A549 (cell line): Measurements from ENCODE around the gene C2CD3. TPM values are rescaled to one million over a fixed set of nuclear protein-coding genes. Genes with fewer than 3 reads are reported as not detected.

Experiments
- ATAC-seq, 2 experiments: fragments of 200-7000 bp in 1 of 2; fragments of >200 bp in 1 of 2; cut with Nextera tagmentation in 1 of 2; cut with Tn5 transposase in 1 of 2; 3 replicates each; pipeline versions ENCODE4 v1.8.0 to v1.9.1; 2018 to 2020; ENCODE audit warnings: mild to moderate bottlenecking in 1 of 2, moderate library complexity in 1 of 2
- CTCF ChIA-PET: fragments of 300-600 bp; sonication (Branson Sonifier 250); formaldehyde crosslinking; extraction: SDS; loops from one replicate; lab custom pipeline; 2021; ENCODE audit warnings: antibody characterized with exemption, inconsistent platforms; lab: Yijun Ruan, JAX
- POLR2A ChIA-PET: fragments of 350-600 bp; formaldehyde crosslinking; extraction: SDS; loops from one replicate; lab custom pipeline; 2021; ENCODE audit warnings: antibody characterized with exemption, inconsistent platforms; lab: Yijun Ruan, JAX
- DNase-seq, 2 experiments: peaks; one replicate each; pipeline versions ENCODE4 v3.0.0 to v3.0.0-alpha.2; 2011 to 2016; ENCODE audit warnings: low read depth in 1 of 2, low spot score in 1 of 2
- FAIRE-seq: peaks from 2 replicates; lab custom pipeline; 2011; peaks lifted over from hg19 to GRCh38; lab: Jason Lieb, UNC
- H3K27ac ChIP-seq, 2 experiments: fragments of >200 bp; sonication (Bioruptor Twin); formaldehyde crosslinking; 3 replicates each; pipeline ENCODE4 v1.5.1; 2016 to 2017
- H3K4me1 ChIP-seq: fragments of >200 bp; sonication (Bioruptor Twin); formaldehyde crosslinking; 3 replicates; pipeline ENCODE4 v1.6.1; 2016
- H3K4me2 ChIP-seq: fragments of >200 bp; sonication (Bioruptor Twin); formaldehyde crosslinking; 3 replicates; pipeline ENCODE4 v1.6.1; 2016
- H3K4me3 ChIP-seq: fragments of >200 bp; sonication (Bioruptor Twin); formaldehyde crosslinking; 3 replicates; pipeline ENCODE4 v1.5.1; 2016
- H3K9me3 ChIP-seq: fragments of >200 bp; sonication (Bioruptor Twin); formaldehyde crosslinking; 3 replicates; pipeline ENCODE4 v1.6.1; 2016
- CBX2 ChIP-seq: fragments of 200-600 bp; sonication (generic); IDR thresholded peaks from 2 replicates; pipeline ENCODE4 v1.6.1; 2016; ENCODE audit warnings: low read depth, mild to moderate bottlenecking, borderline replicate concordance
- CEBPB ChIP-seq, 2 experiments: fragments of >200 bp in 1 of 2; sonication (Bioruptor Twin) in 1 of 2; formaldehyde crosslinking in 1 of 2; IDR thresholded peaks; 2 replicates each; pipeline ENCODE4 v1.6.1; 2012 to 2016
- ESRRA ChIP-seq: fragments of 150-350 bp; IDR thresholded peaks from 2 replicates; pipeline ENCODE4 v1.6.1; 2014; ENCODE audit warnings: mild to moderate bottlenecking, low read length, borderline replicate concordance
- HDAC2 ChIP-seq: fragments of 200-600 bp; sonication (generic); IDR thresholded peaks from 2 replicates; pipeline ENCODE4 v1.6.1; 2016
- HES2 ChIP-seq: fragments of >200 bp; sonication (Bioruptor Twin); formaldehyde crosslinking; IDR thresholded peaks from 2 replicates; pipeline ENCODE4 v1.6.1; 2016
- HEYL ChIP-seq: fragments of 250-450 bp; sonication (Bioruptor Pico); IDR thresholded peaks from 2 replicates; pipeline ENCODE4 v1.8.0; 2021; ENCODE audit warnings: mild to moderate bottlenecking, moderate library complexity
- HOXA7 ChIP-seq: fragments of 250-450 bp; sonication (Bioruptor Pico); IDR thresholded peaks from 2 replicates; pipeline ENCODE4 v1.5.0; 2020; ENCODE audit warnings: mild to moderate bottlenecking, moderate library complexity
- HOXB13 ChIP-seq: fragments of 250-450 bp; sonication (Bioruptor Pico); IDR thresholded peaks from 2 replicates; pipeline ENCODE4 v1.5.0; 2020; ENCODE audit warnings: low read depth, mild to moderate bottlenecking, moderate library complexity
- HOXB5 ChIP-seq: fragments of 250-450 bp; sonication (Bioruptor Pico); IDR thresholded peaks from 2 replicates; pipeline ENCODE4 v1.5.0; 2020; ENCODE audit warnings: mild to moderate bottlenecking, moderate library complexity
- JUN ChIP-seq, 2 experiments: fragments of >200 bp; sonication (Bioruptor Twin); formaldehyde crosslinking; IDR thresholded peaks; 2 replicates in 1 of 2; 3 replicates in 1 of 2; pipeline ENCODE4 v1.6.1; 2016 to 2017
- JUNB ChIP-seq: fragments of >200 bp; sonication (Bioruptor Twin); formaldehyde crosslinking; IDR thresholded peaks from 2 replicates; pipeline ENCODE4 v1.6.1; 2016
- KDM1A ChIP-seq: fragments of 200-600 bp; sonication (generic); IDR thresholded peaks from 2 replicates; pipeline ENCODE4 v1.6.1; 2016; ENCODE audit warnings: low read depth, mild to moderate bottlenecking
- NFE2L2 ChIP-seq: fragments of 150-350 bp; conservative IDR thresholded peaks from 2 replicates; pipeline ENCODE4 v1.6.1; 2014; ENCODE audit warnings: low read length
- PBX3 ChIP-seq: IDR thresholded peaks from 2 replicates; pipeline ENCODE4 v1.6.1; 2012
- POLR2AphosphoS2 ChIP-seq: conservative IDR thresholded peaks from 2 replicates; pipeline ENCODE4 v1.6.1; 2012; ENCODE audit warnings: low read length, improper control_type of control experiment, inconsistent platforms
- RCOR1 ChIP-seq: fragments of 150-350 bp; IDR thresholded peaks from 2 replicates; pipeline ENCODE4 v1.6.1; 2014; ENCODE audit warnings: antibody characterized with exemption, low read length, low read depth
- RFX5 ChIP-seq: fragments of 450-650 bp; IDR thresholded peaks from 2 replicates; pipeline ENCODE4 v1.7.1; 2014; ENCODE audit warnings: antibody characterized with exemption, mild to moderate bottlenecking, moderate library complexity
- RNF2 ChIP-seq: fragments of 200-600 bp; sonication (generic); IDR thresholded peaks from 2 replicates; pipeline ENCODE4 v1.6.1; 2016; ENCODE audit warnings: low read depth, mild to moderate bottlenecking, antibody characterized with exemption, moderate library complexity, borderline replicate concordance
- SMC3 ChIP-seq: fragments of >200 bp; sonication (Bioruptor Twin); formaldehyde crosslinking; IDR thresholded peaks from 3 replicates; pipeline ENCODE4 v1.6.1; 2018; ENCODE audit warnings: inconsistent platforms
- TFCP2L1 ChIP-seq: fragments of 250-450 bp; sonication (Bioruptor Pico); IDR thresholded peaks from 2 replicates; pipeline ENCODE4 v1.5.0; 2021; ENCODE audit warnings: mild to moderate bottlenecking
- TP53 ChIP-seq: fragments of 250-450 bp; sonication (Bioruptor Pico); IDR thresholded peaks from 2 replicates; pipeline ENCODE4 v1.5.0; 2021; ENCODE audit warnings: mild to moderate bottlenecking, moderate library complexity
- USF2 ChIP-seq: fragments of 450-650 bp; IDR thresholded peaks from 2 replicates; pipeline ENCODE4 v1.6.1; 2014; ENCODE audit warnings: antibody characterized with exemption
- ZC3H11A ChIP-seq: fragments of 450-650 bp; IDR thresholded peaks from 2 replicates; pipeline ENCODE4 v1.6.1; 2014; ENCODE audit warnings: antibody characterized with exemption, mild to moderate bottlenecking
- ZNF302 ChIP-seq: fragments of 250-450 bp; sonication (Bioruptor Pico); IDR thresholded peaks from 2 replicates; pipeline ENCODE4 v1.9.0; 2021; ENCODE audit warnings: inconsistent platforms, mild to moderate bottlenecking, moderate library complexity
- WGBS: methylation state at CpG from one replicate; pipeline ENCODE4 v1.1.6; 2017; ENCODE audit errors: missing lambda C conversion rate; 5-methylcytosine and 5-hydroxymethylcytosine counted together
- polyA plus RNA-seq, 4 experiments: library from polyadenylated mRNA; depleted of rRNA in 3 of 4; stranded (reverse); fragments of >200 nt; fragmentation: RNase III in 1 of 4; extraction: RNeasy Plus Mini Kit Qiagen cat#74134 plus additional on column Dnase treatment in 1 of 4; gene quantifications; 2 replicates in 3 of 4; 3 replicates in 1 of 4; pipeline ENCODE4 v1.2.3, GENCODE V29; 2011 to 2017
- TF ChIP-seq, protein P1 (sequence below): IDR thresholded peaks from 2 replicates; pipeline ENCODE4 v1.6.1; 2012; ENCODE audit warnings: low read depth, borderline replicate concordance

Gene C2CD3
- polyA plus RNA-seq, 2 of the 4 experiments (the other 2 are of a cell fraction): 15.2 to 19.8 TPM

DNA sequence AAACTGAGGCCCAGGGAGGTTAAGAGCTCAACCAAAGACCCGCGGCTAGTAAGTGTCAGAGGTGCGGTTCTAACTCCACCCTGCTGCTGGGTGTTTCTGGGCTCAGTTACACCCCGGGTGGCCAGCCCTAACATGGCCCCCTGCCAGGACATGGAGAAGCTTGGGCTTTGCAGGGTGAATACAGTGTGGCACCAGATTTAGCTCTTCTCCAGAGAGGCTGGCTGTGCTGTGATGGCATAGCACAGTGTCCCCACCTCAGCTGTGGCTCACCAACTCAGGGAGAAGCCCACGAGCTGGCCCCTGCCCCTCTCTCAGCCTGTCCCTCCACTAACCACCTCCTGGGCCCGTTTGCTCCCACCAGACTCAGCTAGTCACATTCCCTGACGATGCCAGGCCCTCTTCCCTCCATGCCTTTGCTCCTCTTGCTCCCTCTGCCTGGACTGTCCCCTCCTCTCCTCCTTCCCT, 168.9 kb downstream of the C2CD3 start:
- Histone ChIP-seq H3K4me2 (no peak overlapping the region), H3K27ac (no peak overlapping the region), H3K4me3 (no peak overlapping the region), H3K9me3 (no peaks in the 10 kb centered on the region), H3K4me1 (no peaks in the 10 kb centered on the region)
- FAIRE-seq: no peak
- no peak for ATAC-seq
- DNase-seq: no peak
- TF ChIP-seq ZNF302 (CRISPR knock-in tag): no peak
- ChIA-PET POLR2A (interaction anchor here (0.7 kb wide), 1 partner anchor 20 kb away, joined by 4 read pairs; the partner anchor contains the start of gene UCP2), CTCF (interaction anchor here (0.5 to 1.6 kb wide), 5 partner anchors 8 to 44 kb away, joined by 3 to 4 read pairs (median 3); no protein-coding TSS in a partner anchor)
- WGBS: 76% methylated on average over 7 of the region's 7 CpGs

DNA sequence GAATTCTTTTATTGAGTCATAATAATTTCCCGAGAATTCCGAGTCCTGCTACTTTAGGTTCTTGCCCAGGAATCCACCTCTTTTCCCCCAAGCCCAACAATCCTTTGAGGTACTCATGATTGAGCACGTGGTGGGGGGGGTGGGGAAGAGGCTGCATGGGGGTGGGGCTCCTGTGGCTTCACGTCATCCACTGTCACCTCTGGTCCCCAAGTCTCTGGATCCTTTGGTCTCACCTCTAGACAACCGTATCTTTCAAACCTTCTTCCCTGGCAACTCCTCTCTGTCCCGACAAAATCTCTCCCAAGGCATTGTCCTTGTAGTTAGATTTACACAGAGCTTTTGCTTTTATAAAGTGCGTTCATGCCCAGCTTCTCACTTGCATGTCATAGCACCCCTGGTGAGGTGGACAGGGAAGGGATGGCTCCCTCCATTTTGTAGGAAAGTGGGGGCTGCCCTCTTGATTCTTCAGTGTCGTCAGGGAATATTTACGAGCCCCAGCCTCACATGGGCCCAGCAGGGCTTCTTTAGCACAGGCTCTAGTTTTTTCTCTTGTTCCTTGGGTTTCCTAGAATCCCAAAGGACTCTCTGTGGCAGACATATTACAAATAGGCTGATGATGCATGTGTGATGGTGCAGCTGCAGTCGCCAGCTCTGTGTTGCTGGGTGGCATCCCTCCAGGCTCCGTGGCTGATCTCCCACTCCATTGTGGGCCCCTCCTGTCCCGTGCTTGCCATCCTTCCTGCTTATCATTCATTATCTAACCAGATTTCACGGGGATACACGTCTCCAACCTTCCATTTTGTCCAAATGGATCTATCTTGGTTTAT, 170.3 kb downstream of the C2CD3 start:
- no peak for ATAC-seq
- Histone ChIP-seq H3K27ac (no peak overlapping the region), H3K4me1 (no peaks in the 10 kb centered on the region), H3K4me3 (no peak overlapping the region), H3K9me3 (no peaks in the 10 kb centered on the region), H3K4me2 (no peak overlapping the region)
- ChIA-PET CTCF (interaction anchor here (1.6 kb wide), 1 partner anchor 45 kb away, joined by 3 read pairs; no protein-coding TSS in a partner anchor), POLR2A (no interaction called here)
- no peak for DNase-seq
- WGBS: 91% methylated on average over 14 of the region's 14 CpGs
- TF ChIP-seq, protein P1, sequence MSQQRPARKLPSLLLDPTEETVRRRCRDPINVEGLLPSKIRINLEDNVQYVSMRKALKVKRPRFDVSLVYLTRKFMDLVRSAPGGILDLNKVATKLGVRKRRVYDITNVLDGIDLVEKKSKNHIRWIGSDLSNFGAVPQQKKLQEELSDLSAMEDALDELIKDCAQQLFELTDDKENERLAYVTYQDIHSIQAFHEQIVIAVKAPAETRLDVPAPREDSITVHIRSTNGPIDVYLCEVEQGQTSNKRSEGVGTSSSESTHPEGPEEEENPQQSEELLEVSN: no peak
- TF ChIP-seq USF2 (no peak), JUNB (no peak), HEYL (CRISPR knock-in tag) (no peak), RCOR1 (no peak), RFX5 (no peak), TFCP2L1 (CRISPR knock-in tag) (no peak), HOXB5 (no peak), ZNF302 (CRISPR knock-in tag) (no peak), SMC3 (no peak), HDAC2 (no peak), CEBPB (IDR thresholded peaks at IDR 0.05) (no peak), RNF2 (no peak), TP53 (no peak), ESRRA (no peak)
- no peak for FAIRE-seq

GRCh38 chr11:73999581-74000306, 171.1 kb downstream of the C2CD3 start:
- no peak overlapping the region for H3K4me2 ChIP-seq
- DNase-seq (no peak), ATAC-seq (no peak), FAIRE-seq (no peak)
- H3K9me3 ChIP-seq: no peaks in the 10 kb centered on the region
- TF ChIP-seq HOXB13 (CRISPR knock-in tag): no peak
- TF ChIP-seq RCOR1: no peak
- TF ChIP-seq PBX3: no peak
- TF ChIP-seq JUN (IDR thresholded peaks at IDR 0.05): no peak
- no peak for TF ChIP-seq HEYL (CRISPR knock-in tag)
- no peak for TF ChIP-seq JUNB
- no peak for TF ChIP-seq POLR2AphosphoS2
- no peak for TF ChIP-seq KDM1A
- no peak for TF ChIP-seq CBX2
- no peak for TF ChIP-seq ESRRA
- no peak for TF ChIP-seq HES2
- no peak for TF ChIP-seq NFE2L2
- TF ChIP-seq ZC3H11A: no peak
- TF ChIP-seq RFX5: no peak
- no peak for TF ChIP-seq HOXA7 (CRISPR knock-in tag)
- TF ChIP-seq USF2: no peak
- TF ChIP-seq RNF2: no peak
- no peak overlapping the region for H3K27ac ChIP-seq
- POLR2A ChIA-PET: no interaction called here
- no peaks in the 10 kb centered on the region for H3K4me1 ChIP-seq
- CTCF ChIA-PET: no interaction called here
- WGBS: 75% methylated on average over 8 of the region's 8 CpGs
- no peak overlapping the region for H3K4me3 ChIP-seq
